Fibroblast of pulmonary artery (primary cell): ENCODE measurements around the gene PRKACB.

ENCODE experiments used
- DNase-seq: peaks from one replicate; pipeline ENCODE4 v3.0.0-alpha.2; 2010; ENCODE audit warnings: low read depth
- H3K4me3 ChIP-seq: replicated peaks from 2 replicates; pipeline ENCODE4 v1.5.1; 2011; ENCODE audit warnings: low read depth, mild to moderate bottlenecking, control low read depth, low read length, moderate library complexity
- TF ChIP-seq, protein P1 (sequence below): IDR thresholded peaks from 2 replicates; pipeline ENCODE4 v1.5.1; 2011; ENCODE audit warnings: mild to moderate bottlenecking, control low read depth, low read length, inconsistent platforms; ENCODE audit errors: missing control alignments

Gene PRKACB

DNA sequence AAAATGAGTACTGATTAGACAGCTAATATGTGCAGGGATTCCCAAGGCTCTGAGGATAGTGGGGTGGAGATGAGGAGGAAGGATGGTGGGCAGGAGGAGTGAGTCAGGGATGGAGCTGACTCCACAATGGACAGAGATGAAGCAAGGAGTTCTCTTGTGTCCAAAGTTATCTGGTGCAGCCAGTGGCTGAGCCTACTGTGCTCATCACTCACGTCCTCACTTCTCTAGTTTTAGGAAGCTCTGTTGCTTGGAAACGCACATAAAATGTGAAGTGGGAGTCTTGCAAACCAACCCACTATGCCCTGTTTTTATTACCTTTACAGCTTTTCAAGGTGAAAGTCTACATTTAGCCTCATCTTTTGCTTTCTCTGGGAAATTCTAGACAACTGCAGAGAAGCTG is 120.9 kb downstream of the PRKACB start:
- no peak overlapping the region for H3K4me3 ChIP-seq
- TF ChIP-seq, protein P1, sequence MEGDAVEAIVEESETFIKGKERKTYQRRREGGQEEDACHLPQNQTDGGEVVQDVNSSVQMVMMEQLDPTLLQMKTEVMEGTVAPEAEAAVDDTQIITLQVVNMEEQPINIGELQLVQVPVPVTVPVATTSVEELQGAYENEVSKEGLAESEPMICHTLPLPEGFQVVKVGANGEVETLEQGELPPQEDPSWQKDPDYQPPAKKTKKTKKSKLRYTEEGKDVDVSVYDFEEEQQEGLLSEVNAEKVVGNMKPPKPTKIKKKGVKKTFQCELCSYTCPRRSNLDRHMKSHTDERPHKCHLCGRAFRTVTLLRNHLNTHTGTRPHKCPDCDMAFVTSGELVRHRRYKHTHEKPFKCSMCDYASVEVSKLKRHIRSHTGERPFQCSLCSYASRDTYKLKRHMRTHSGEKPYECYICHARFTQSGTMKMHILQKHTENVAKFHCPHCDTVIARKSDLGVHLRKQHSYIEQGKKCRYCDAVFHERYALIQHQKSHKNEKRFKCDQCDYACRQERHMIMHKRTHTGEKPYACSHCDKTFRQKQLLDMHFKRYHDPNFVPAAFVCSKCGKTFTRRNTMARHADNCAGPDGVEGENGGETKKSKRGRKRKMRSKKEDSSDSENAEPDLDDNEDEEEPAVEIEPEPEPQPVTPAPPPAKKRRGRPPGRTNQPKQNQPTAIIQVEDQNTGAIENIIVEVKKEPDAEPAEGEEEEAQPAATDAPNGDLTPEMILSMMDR, result no peak
- no peak for DNase-seq

DNA sequence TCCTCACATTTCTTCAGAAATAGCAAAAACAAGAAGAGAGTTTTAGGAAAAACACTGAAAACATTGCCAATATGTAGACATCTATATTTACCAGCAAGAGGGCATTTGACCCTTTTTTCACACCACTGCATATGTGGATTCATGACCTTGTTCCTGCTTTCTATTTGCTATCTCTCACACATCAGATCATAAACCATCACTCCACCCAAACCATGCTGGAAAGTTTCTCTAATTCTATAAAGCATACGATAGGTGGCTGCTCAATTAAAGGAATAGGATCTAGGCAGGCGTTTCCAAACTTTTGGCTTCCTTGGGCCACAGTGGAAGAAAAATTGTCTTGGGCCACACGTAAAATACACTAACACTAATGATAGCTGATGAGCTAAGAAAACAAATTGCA is 121.8 kb downstream of the PRKACB start:
- DNase-seq, result no peak
- TF ChIP-seq, protein P1, result no peak
- no peak overlapping the region for H3K4me3 ChIP-seq

DNA sequence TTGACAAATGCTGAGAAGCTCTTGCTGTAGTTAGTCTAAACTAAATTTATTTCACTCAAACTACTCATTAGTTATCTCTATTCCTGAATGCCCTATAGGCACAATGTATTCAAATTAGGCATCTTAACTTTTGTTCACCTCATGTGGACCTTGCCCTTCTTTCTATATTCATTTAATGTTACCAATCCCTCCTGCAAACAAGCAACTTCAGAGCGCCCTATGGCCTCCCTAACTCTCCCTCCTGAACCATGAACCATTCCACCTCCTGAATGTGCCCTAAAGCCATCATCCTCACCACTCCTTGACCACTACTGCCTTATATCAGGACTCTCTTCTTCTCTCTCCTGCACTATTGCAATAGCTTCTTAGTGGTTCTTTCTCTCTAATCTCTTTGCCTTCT is 122.7 kb downstream of the PRKACB start:
- no peak for DNase-seq
- TF ChIP-seq, protein P1, result no peak
- no peak overlapping the region for H3K4me3 ChIP-seq

DNA sequence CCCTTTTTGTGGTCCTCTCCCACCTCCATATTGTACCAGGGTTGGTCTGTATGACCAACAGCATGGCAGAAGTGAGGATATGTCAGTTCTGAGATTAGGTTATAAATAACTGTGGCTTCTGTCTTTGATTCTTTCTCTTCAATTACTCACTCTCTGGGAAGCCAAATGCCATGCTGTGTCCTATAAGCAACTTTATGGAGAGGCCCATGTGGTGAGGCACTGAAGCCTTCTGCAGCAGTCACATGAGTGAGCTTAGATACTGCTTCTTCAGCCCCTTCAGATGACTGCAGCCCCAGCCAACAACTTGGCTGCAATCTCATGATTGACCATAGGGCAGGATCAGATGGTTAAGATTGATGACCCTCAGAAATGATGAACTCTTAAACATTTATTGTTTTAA is 123.4 kb downstream of the PRKACB start:
- no peak for DNase-seq
- H3K4me3 ChIP-seq, result no peak overlapping the region
- TF ChIP-seq, protein P1, result no peak

DNA sequence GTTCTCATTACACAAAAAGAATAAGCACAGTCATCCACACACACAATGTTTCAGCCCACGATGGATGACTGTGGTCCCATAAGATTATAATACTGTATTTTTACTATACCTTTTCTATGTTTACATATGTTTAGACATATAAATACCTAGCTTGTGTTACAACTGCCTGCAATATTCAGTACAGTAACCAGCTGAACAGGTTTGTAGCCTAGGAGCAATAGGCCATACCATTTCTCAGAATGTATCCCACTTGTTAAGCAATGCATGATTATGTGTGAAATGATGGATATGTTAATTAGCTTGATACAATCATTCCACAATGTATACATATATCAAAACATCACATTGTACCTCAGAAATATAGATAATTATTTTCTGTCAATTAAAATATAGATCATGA is 124.3 kb downstream of the PRKACB start:
- H3K4me3 ChIP-seq, result no peak overlapping the region
- TF ChIP-seq, protein P1, result no peak
- no peak for DNase-seq

DNA sequence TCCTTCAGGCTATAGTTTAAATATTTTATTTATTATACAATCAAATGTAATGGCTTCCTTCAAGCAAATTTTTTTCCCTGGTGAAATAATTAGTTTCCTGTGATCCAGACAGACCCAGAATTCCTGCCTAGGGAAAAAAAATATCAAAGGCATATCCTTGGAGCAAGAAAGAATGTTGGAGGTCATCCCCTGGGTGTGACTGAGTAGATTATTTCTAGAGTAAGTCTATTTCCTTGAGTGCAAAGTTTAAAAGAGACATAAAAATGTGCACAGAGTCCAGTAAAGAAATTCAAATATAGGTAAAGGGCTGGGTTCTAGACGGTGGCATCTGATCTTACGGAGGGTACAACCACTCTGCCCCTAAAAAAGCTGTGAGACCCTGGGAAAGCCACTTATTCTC is 125.2 kb downstream of the PRKACB start:
- no peak overlapping the region for H3K4me3 ChIP-seq
- DNase-seq, result no peak
- TF ChIP-seq, protein P1, result no peak

DNA sequence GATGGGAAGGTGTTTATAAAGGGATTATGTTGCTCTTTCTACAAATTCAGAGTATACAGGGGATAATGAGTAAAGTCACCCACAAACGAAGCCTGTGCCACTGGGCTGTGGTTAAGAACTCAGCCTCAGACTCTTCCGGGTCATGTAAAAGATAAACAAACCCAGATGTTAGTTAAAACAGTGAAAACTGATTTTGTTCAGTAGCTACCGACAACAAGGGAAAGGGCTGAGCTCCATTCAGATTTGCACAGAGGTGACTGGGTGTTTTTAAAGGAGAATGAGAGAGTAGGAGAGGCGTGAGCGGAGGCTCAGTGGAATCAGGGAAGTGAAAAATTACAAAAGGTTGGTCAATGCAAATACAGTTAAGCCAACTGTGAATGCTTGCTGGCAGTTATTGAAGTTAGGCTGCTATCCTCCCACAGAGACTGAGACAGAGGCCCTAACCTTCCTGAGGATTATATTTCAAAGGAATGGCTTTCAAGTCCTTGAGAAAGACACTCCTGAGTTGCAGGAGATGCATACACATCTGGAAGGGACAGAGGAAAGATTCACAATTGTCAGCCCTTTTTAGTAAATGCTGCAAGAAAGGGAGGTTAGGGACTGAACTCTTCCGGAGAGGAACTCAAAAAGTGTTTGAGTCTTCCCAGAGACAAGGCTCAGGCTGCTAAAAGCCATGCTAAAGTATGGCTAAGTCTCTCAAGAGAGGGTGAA is 127.5 kb downstream of the PRKACB start:
- TF ChIP-seq, protein P1, result no peak
- DNase-seq, result peak; percentile 17
- no peak overlapping the region for H3K4me3 ChIP-seq
